Right renal pelvis (tissue), 4 donors: ENCODE measurements around the gene USP11. TPM values are rescaled to one million over a fixed set of nuclear protein-coding genes. Genes with fewer than 3 reads are reported as not detected.

Experiments
- polyA plus RNA-seq, 4 donors: library from polyadenylated mRNA; unstranded; fragments of 120-200 nt; gene quantifications; one replicate each; pipeline ENCODE4 v1.2.1, GENCODE V29; 2013; ENCODE audit not compliant: insufficient read length in 4 of 4

The USP11 gene
- polyA plus RNA-seq, 4 donors, result 116 to 145 (median 132) TPM

Other genes starting within 250 kb of the USP11 start
- gene RGN, start 154.6 kb upstream of the USP11 start, polyA plus RNA-seq, result 10 to 100 TPM; 29.0 to 37.2 (median 35.1) TPM
- 100 to 1,000 TPM in 3 of 4 donors, 10 to 100 TPM in 1; 98.4 to 117 (median 107) TPM for gene NDUFB11, start 88.3 kb upstream of the USP11 start, polyA plus RNA-seq
- gene RBM10, start 87.8 kb upstream of the USP11 start, polyA plus RNA-seq, result 10 to 100 TPM; 48.2 to 65.3 (median 49.9) TPM
- gene UBA1, start 39.2 kb upstream of the USP11 start, polyA plus RNA-seq, result 100 to 1,000 TPM; 227 to 263 (median 240) TPM
- gene CDK16, start 14.3 kb upstream of the USP11 start, polyA plus RNA-seq, result 100 to 1,000 TPM; 107 to 122 (median 117) TPM
- 1 to 10 TPM in 1 of 4 donors, under 1 TPM in 3; 0.74 to 1.1 (median 0.93) TPM for gene ZNF157, start 137.6 kb downstream of the USP11 start, polyA plus RNA-seq